WTC11 (cell line): ENCODE data around the gene ADCYAP1R1. TPM values are rescaled to one million over a fixed set of nuclear protein-coding genes. Genes with fewer than 3 reads are reported as not detected.

ENCODE experiments used
- ATAC-seq: fragments of 200-7000 bp; cut with Tn5 transposase; 2 replicates; pipeline ENCODE4 v1.10.0; 2021; ENCODE audit warnings: mild to moderate bottlenecking, moderate library complexity
- CTCF ChIA-PET: fragments of 300-600 bp; sonication (Branson Sonifier 250); formaldehyde crosslinking; loops from one replicate; lab custom pipeline; 2021; ENCODE audit warnings: antibody characterized with exemption; lab: Charles Lee
- POLR2A ChIA-PET: fragments of 350-600 bp; sonication (Branson Sonifier 250); formaldehyde crosslinking; loops from one replicate; lab custom pipeline; 2021; ENCODE audit warnings: antibody characterized with exemption; lab: Charles Lee
- DNase-seq: peaks from one replicate; pipeline ENCODE4 v3.0.0; 2021; ENCODE audit warnings: low spot score
- H3K27ac Mint-ChIP-seq: 2 replicates; pipeline ENCODE4 v1.8.0; 2021; ENCODE audit warnings: mixed read lengths
- H3K27me3 Mint-ChIP-seq: 2 replicates; pipeline ENCODE4 v1.8.0; 2021; ENCODE audit warnings: low read depth, mild to moderate bottlenecking, moderate library complexity, mixed read lengths
- H3K36me3 Mint-ChIP-seq: 2 replicates; pipeline ENCODE4 v1.8.0; 2021; ENCODE audit warnings: mixed read lengths
- H3K4me1 Mint-ChIP-seq: 2 replicates; pipeline ENCODE4 v1.8.0; 2022; ENCODE audit warnings: mixed read lengths
- H3K4me3 Mint-ChIP-seq: 2 replicates; pipeline ENCODE4 v1.8.0; 2021; ENCODE audit warnings: mild to moderate bottlenecking, moderate library complexity, mixed read lengths
- H3K9me3 Mint-ChIP-seq: 2 replicates; pipeline ENCODE4 v1.8.0; 2021; ENCODE audit warnings: mixed read lengths
- ATF1 ChIP-seq: sonication (generic); formaldehyde crosslinking; IDR thresholded peaks from 2 replicates; pipeline ENCODE4 v1.8.1; 2023; ENCODE audit warnings: mild to moderate bottlenecking, moderate library complexity, missing genetic modification reagents
- CBFB ChIP-seq: sonication (generic); formaldehyde crosslinking; IDR thresholded peaks from 2 replicates; pipeline ENCODE4 v1.8.1; 2022; ENCODE audit warnings: mild to moderate bottlenecking, low read depth, missing genetic modification reagents
- CREB1 ChIP-seq: sonication (generic); formaldehyde crosslinking; IDR thresholded peaks from 2 replicates; pipeline ENCODE4 v1.8.0; 2023; ENCODE audit warnings: mild to moderate bottlenecking, missing genetic modification reagents
- EMX1 ChIP-seq: fragments of 250-450 bp; sonication (Bioruptor Pico); IDR thresholded peaks from 2 replicates; pipeline ENCODE4 v1.8.0; 2021; ENCODE audit warnings: mild to moderate bottlenecking
- ESRRA ChIP-seq: sonication (generic); formaldehyde crosslinking; IDR thresholded peaks from 2 replicates; pipeline ENCODE4 v1.8.1; 2022; ENCODE audit warnings: mild to moderate bottlenecking, missing genetic modification reagents, borderline replicate concordance
- ETV6 ChIP-seq: sonication (generic); formaldehyde crosslinking; IDR thresholded peaks from 2 replicates; pipeline ENCODE4 v1.8.1; 2022; ENCODE audit warnings: mild to moderate bottlenecking, missing genetic modification reagents
- FOXJ3 ChIP-seq: sonication (generic); formaldehyde crosslinking; IDR thresholded peaks from 2 replicates; pipeline ENCODE4 v1.9.0; 2021; ENCODE audit warnings: missing genetic modification reagents, mild to moderate bottlenecking, borderline replicate concordance
- FOXP1 ChIP-seq: sonication (generic); formaldehyde crosslinking; IDR thresholded peaks from 2 replicates; pipeline ENCODE4 v1.8.0; 2022; ENCODE audit warnings: missing genetic modification reagents, mild to moderate bottlenecking, moderate library complexity, borderline replicate concordance
- GABPB1 ChIP-seq: sonication (generic); formaldehyde crosslinking; IDR thresholded peaks from 2 replicates; pipeline ENCODE4 v1.8.1; 2023; ENCODE audit warnings: mild to moderate bottlenecking, missing genetic modification reagents
- GTF2I ChIP-seq: fragments of 250-450 bp; sonication (Bioruptor Pico); conservative IDR thresholded peaks from 2 replicates; pipeline ENCODE4 v1.4.0; 2021; ENCODE audit warnings: mild to moderate bottlenecking
- JAZF1 ChIP-seq: fragments of 250-450 bp; sonication (Bioruptor Pico); IDR thresholded peaks from 2 replicates; pipeline ENCODE4 v1.9.0; 2021; ENCODE audit warnings: moderate library complexity, mild to moderate bottlenecking, inconsistent platforms
- KAT7 ChIP-seq: sonication (generic); formaldehyde crosslinking; IDR thresholded peaks from 2 replicates; pipeline ENCODE4 v1.8.1; 2023; ENCODE audit warnings: missing genetic modification reagents, mild to moderate bottlenecking, borderline replicate concordance
- NFATC4 ChIP-seq: fragments of 250-450 bp; sonication (Bioruptor Pico); IDR thresholded peaks from 2 replicates; pipeline ENCODE4 v1.9.0; 2021; ENCODE audit warnings: mild to moderate bottlenecking
- NR2C2 ChIP-seq: sonication (generic); formaldehyde crosslinking; IDR thresholded peaks from 2 replicates; pipeline ENCODE4 v1.8.0; 2022; ENCODE audit warnings: mild to moderate bottlenecking, missing genetic modification reagents
- OVOL2 ChIP-seq: fragments of 250-450 bp; sonication (Bioruptor Pico); IDR thresholded peaks from 2 replicates; pipeline ENCODE4 v1.9.0; 2021; ENCODE audit warnings: mild to moderate bottlenecking, borderline replicate concordance
- SMAD3 ChIP-seq: sonication (generic); formaldehyde crosslinking; IDR thresholded peaks from 2 replicates; pipeline ENCODE4 v1.8.0; 2022; ENCODE audit warnings: missing genetic modification reagents, mild to moderate bottlenecking, borderline replicate concordance
- TEAD1 ChIP-seq: sonication (generic); formaldehyde crosslinking; IDR thresholded peaks from 2 replicates; pipeline ENCODE4 v1.8.0; 2022; ENCODE audit warnings: mild to moderate bottlenecking, missing genetic modification reagents
- ZBTB21 ChIP-seq: sonication (generic); formaldehyde crosslinking; IDR thresholded peaks from 2 replicates; pipeline ENCODE4 v1.8.1; 2023; ENCODE audit warnings: mild to moderate bottlenecking, missing genetic modification reagents, borderline replicate concordance
- ZNF121 ChIP-seq: sonication (generic); formaldehyde crosslinking; IDR thresholded peaks from 2 replicates; pipeline ENCODE4 v1.8.0; 2023; ENCODE audit warnings: missing genetic modification reagents
- ZNF138 ChIP-seq: sonication (generic); formaldehyde crosslinking; conservative IDR thresholded peaks from 2 replicates; pipeline ENCODE4 v1.8.1; 2022; ENCODE audit warnings: mild to moderate bottlenecking, moderate library complexity, missing genetic modification reagents
- ZNF263 ChIP-seq: sonication (generic); formaldehyde crosslinking; IDR thresholded peaks from 2 replicates; pipeline ENCODE4 v1.8.1; 2022; ENCODE audit warnings: low read depth, mild to moderate bottlenecking, moderate library complexity, missing genetic modification reagents
- ZNF416 ChIP-seq: fragments of 250-450 bp; sonication (Bioruptor Pico); IDR thresholded peaks from 2 replicates; pipeline ENCODE4 v1.9.0; 2021; ENCODE audit warnings: mild to moderate bottlenecking, inconsistent platforms
- ZNF671 ChIP-seq: fragments of 250-450 bp; sonication (Bioruptor Pico); IDR thresholded peaks from 2 replicates; pipeline ENCODE4 v1.8.0; 2021; ENCODE audit warnings: mild to moderate bottlenecking
- total RNA-seq: library from RNA; stranded (reverse); gene quantifications from 3 replicates; pipeline ENCODE4 v1.2.3, GENCODE V29; 2021
- TF ChIP-seq, protein P1 (sequence below): sonication (generic); formaldehyde crosslinking; conservative IDR thresholded peaks from 2 replicates; pipeline ENCODE4 v1.8.1; 2023; ENCODE audit warnings: mild to moderate bottlenecking, low read depth, missing genetic modification reagents, moderate library complexity
- TF ChIP-seq, protein P2 (sequence below): sonication (generic); formaldehyde crosslinking; conservative IDR thresholded peaks from 2 replicates; pipeline ENCODE4 v1.8.1; 2022; ENCODE audit warnings: mild to moderate bottlenecking, missing genetic modification reagents
- TF ChIP-seq, protein P3 (sequence below): sonication (generic); formaldehyde crosslinking; IDR thresholded peaks from 2 replicates; pipeline ENCODE4 v1.8.1; 2022; ENCODE audit warnings: mild to moderate bottlenecking, moderate library complexity, missing genetic modification reagents
- TF ChIP-seq, protein P4 (sequence below): fragments of 250-450 bp; sonication (Bioruptor Pico); IDR thresholded peaks from 2 replicates; pipeline ENCODE4 v1.9.0; 2021; ENCODE audit warnings: moderate library complexity, mild to moderate bottlenecking, inconsistent platforms, borderline replicate concordance
- TF ChIP-seq, protein P5 (sequence below): sonication (generic); formaldehyde crosslinking; IDR thresholded peaks from 2 replicates; pipeline ENCODE4 v1.8.1; 2023; ENCODE audit warnings: mild to moderate bottlenecking, moderate library complexity, missing genetic modification reagents
- TF ChIP-seq, protein P6 (sequence below): sonication (generic); formaldehyde crosslinking; IDR thresholded peaks from 2 replicates; pipeline ENCODE4 v1.8.1; 2023; ENCODE audit warnings: mild to moderate bottlenecking, missing genetic modification reagents

ADCYAP1R1 gene
- total RNA-seq, 1 experiment from 2014 or later: 9.9 TPM

DNA sequence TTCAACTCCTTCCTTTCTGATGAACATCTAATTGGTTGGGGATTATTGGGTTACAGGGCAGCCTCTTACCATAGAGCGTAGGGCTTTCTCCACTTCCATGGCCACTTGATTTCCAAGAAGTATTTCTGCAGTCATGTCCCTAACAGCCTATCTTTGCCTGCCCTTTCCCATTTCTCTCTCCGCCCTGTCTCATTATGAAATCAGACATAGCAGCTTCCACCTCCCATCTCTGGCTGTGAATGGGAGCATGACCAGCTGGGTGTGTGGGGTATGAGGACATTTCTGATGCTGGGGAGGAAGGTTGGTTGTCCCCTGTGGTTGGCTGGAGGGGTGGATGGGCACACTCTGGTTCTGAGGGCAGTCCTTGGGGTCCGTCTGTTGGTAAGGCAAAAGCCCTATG, 41.2 kb downstream of the ADCYAP1R1 start (continued):
- no peak for TF ChIP-seq TEAD1
- TF ChIP-seq, protein P1, sequence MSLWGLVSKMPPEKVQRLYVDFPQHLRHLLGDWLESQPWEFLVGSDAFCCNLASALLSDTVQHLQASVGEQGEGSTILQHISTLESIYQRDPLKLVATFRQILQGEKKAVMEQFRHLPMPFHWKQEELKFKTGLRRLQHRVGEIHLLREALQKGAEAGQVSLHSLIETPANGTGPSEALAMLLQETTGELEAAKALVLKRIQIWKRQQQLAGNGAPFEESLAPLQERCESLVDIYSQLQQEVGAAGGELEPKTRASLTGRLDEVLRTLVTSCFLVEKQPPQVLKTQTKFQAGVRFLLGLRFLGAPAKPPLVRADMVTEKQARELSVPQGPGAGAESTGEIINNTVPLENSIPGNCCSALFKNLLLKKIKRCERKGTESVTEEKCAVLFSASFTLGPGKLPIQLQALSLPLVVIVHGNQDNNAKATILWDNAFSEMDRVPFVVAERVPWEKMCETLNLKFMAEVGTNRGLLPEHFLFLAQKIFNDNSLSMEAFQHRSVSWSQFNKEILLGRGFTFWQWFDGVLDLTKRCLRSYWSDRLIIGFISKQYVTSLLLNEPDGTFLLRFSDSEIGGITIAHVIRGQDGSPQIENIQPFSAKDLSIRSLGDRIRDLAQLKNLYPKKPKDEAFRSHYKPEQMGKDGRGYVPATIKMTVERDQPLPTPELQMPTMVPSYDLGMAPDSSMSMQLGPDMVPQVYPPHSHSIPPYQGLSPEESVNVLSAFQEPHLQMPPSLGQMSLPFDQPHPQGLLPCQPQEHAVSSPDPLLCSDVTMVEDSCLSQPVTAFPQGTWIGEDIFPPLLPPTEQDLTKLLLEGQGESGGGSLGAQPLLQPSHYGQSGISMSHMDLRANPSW (CRISPR knock-in tag): no peak
- no peak for TF ChIP-seq ZNF138 (CRISPR knock-in tag)
- no peak for TF ChIP-seq EMX1
- TF ChIP-seq FOXP1 (CRISPR knock-in tag): no peak
- TF ChIP-seq, protein P2, sequence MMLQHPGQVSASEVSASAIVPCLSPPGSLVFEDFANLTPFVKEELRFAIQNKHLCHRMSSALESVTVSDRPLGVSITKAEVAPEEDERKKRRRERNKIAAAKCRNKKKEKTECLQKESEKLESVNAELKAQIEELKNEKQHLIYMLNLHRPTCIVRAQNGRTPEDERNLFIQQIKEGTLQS (CRISPR knock-in tag): no peak
- TF ChIP-seq JAZF1 (CRISPR knock-in tag): no peak
- TF ChIP-seq, all 79 proteins: peak for 0

DNA sequence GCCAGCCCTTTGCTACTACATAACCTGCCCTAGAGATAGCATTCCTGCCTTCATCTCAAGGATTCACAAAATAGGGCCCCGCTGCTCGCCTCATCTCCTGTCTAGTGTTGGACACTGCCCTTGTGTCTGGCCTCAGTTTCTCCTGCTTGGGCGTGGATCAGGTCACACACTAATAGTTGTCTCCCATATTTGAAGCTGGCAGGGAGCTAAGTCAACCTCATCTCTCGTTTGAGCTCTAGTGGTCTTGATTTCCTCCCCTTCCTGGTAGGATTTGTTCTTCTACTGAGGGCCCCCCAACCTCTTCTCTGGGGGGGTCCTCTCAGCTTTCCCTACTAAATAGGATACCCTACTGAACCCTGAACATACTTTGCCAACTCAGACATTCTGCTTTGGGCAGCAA, 42.2 kb downstream of the ADCYAP1R1 start:
- Mint-ChIP-seq H3K36me3 (0 out of 2 replicates have a peak, but pooled peaks cover 2% of the 10 kb centered on the region), H3K27me3 (no peaks in the 10 kb centered on the region)

DNA sequence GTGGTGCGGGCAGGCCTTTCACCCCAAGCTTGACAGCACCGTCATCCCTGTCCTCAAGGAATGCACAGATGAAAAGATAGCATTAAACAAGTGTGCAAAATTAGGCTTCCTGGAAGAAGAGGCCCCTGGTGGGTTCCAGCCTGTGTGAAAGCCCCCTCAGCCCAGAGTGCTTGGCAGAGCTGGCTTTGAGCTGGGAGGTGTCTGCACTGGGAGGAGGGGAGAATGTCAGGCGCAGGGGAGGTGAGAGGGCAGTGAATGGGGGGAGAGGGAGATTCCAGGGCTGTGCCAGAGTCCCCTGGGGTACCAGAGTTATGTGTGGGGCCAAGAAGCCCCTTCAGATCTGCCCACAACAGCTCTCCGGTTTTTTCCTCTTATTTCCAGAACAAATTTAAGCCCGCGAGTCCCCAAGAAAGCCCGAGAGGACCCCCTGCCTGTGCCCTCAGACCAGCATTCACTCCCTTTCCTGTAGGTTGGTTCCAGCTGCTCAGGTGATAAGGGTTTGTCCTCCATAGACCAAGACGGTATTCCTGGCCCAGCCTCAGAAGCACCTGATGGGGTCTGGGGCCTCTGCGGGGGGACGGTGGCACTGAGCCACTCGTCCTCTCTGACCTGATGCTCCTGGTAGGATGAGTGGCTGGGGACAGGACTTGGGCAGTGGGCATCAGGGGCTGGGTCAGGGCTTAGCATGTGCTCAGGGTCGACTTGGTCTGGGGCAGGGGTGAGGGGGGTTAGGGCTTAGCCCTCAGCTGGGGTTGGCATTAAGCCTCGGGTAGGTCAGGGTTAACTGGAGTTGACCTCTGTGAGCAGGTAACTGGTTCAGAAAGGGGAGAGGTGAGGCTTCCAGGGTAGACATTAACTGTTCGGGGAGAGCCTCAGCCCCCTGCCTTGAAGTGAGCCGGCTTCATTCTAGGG, 43.4 kb downstream of the ADCYAP1R1 start:
- H3K4me1 Mint-ChIP-seq: peaks cover 3% of the 10 kb centered on the region; the same call in 1 of the 2 replicates
- CTCF ChIA-PET: interaction anchor here (1.0 to 2.6 kb wide), 6 partner anchors 27 to 157 kb away, joined by 4 to 14 read pairs (median 8); no protein-coding TSS in a partner anchor
- TF ChIP-seq NFATC4 (CRISPR knock-in tag) (no peak), SMAD3 (CRISPR knock-in tag) (no peak), ATF1 (CRISPR knock-in tag) (no peak), GABPB1 (CRISPR knock-in tag) (no peak), ZNF121 (CRISPR knock-in tag) (no peak), ZNF671 (CRISPR knock-in tag) (no peak), CREB1 (no peak), ZBTB21 (no peak), ETV6 (CRISPR knock-in tag) (no peak), ZNF416 (no peak), OVOL2 (CRISPR knock-in tag) (no peak), NR2C2 (no peak)
- TF ChIP-seq, protein P3, sequence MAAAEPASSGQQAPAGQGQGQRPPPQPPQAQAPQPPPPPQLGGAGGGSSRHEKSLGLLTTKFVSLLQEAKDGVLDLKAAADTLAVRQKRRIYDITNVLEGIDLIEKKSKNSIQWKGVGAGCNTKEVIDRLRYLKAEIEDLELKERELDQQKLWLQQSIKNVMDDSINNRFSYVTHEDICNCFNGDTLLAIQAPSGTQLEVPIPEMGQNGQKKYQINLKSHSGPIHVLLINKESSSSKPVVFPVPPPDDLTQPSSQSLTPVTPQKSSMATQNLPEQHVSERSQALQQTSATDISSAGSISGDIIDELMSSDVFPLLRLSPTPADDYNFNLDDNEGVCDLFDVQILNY: no peak
- TF ChIP-seq, protein P4, sequence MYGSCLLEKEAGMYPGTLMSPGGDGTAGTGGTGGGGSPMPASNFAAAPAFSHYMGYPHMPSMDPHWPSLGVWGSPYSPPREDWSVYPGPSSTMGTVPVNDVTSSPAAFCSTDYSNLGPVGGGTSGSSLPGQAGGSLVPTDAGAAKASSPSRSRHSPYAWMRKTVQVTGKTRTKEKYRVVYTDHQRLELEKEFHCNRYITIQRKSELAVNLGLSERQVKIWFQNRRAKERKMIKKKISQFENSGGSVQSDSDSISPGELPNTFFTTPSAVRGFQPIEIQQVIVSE (CRISPR knock-in tag): no peak
- TF ChIP-seq, protein P5, sequence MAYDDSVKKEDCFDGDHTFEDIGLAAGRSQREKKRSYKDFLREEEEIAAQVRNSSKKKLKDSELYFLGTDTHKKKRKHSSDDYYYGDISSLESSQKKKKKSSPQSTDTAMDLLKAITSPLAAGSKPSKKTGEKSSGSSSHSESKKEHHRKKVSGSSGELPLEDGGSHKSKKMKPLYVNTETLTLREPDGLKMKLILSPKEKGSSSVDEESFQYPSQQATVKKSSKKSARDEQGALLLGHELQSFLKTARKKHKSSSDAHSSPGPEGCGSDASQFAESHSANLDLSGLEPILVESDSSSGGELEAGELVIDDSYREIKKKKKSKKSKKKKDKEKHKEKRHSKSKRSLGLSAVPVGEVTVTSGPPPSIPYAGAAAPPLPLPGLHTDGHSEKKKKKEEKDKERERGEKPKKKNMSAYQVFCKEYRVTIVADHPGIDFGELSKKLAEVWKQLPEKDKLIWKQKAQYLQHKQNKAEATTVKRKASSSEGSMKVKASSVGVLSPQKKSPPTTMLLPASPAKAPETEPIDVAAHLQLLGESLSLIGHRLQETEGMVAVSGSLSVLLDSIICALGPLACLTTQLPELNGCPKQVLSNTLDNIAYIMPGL (CRISPR knock-in tag): no peak

More for the DNA sequence above, 42.2 kb downstream of the ADCYAP1R1 start:
- H3K4me3 Mint-ChIP-seq: no peak overlapping the region
- TF ChIP-seq, protein P6, sequence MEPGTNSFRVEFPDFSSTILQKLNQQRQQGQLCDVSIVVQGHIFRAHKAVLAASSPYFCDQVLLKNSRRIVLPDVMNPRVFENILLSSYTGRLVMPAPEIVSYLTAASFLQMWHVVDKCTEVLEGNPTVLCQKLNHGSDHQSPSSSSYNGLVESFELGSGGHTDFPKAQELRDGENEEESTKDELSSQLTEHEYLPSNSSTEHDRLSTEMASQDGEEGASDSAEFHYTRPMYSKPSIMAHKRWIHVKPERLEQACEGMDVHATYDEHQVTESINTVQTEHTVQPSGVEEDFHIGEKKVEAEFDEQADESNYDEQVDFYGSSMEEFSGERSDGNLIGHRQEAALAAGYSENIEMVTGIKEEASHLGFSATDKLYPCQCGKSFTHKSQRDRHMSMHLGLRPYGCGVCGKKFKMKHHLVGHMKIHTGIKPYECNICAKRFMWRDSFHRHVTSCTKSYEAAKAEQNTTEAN (CRISPR knock-in tag): no peak
- TF ChIP-seq GABPB1 (CRISPR knock-in tag) (no peak), GTF2I (CRISPR knock-in tag) (no peak), KAT7 (CRISPR knock-in tag) (no peak), CBFB (CRISPR knock-in tag) (no peak), ESRRA (CRISPR knock-in tag) (no peak), FOXJ3 (CRISPR knock-in tag) (no peak), ZNF263 (CRISPR knock-in tag) (no peak), ZNF138 (CRISPR knock-in tag) (no peak)
- CTCF ChIA-PET: interaction anchor here (1.0 to 2.3 kb wide), 4 partner anchors 28 to 111 kb away, joined by 4 to 10 read pairs (median 5); no protein-coding TSS in a partner anchor
- H3K27ac Mint-ChIP-seq: no peak overlapping the region
- peaks cover 3% of the 10 kb centered on the region; the same call in 1 of the 2 replicates for H3K4me1 Mint-ChIP-seq
- POLR2A ChIA-PET: no interaction called here
- no peaks in the 10 kb centered on the region for H3K9me3 Mint-ChIP-seq
- no peak for DNase-seq
- no peak for ATAC-seq

More for the DNA sequence above, 43.4 kb downstream of the ADCYAP1R1 start:
- no peaks in the 10 kb centered on the region for H3K9me3 Mint-ChIP-seq
- DNase-seq: no peak
- H3K36me3 Mint-ChIP-seq: 0 out of 2 replicates have a peak, but pooled peaks cover 2% of the 10 kb centered on the region
- no peak for ATAC-seq
- POLR2A ChIA-PET: no interaction called here
- no peak overlapping the region for H3K4me3 Mint-ChIP-seq
- H3K27ac Mint-ChIP-seq: no peak overlapping the region
- no peaks in the 10 kb centered on the region for H3K27me3 Mint-ChIP-seq
